Activated naive CD8-positive, alpha-beta T cell (primary cell): Measurements from ENCODE around the gene TNFAIP8L1.
A peak's percentile ranks its signal among the peaks of the same experiment; 100 is the strongest.

Source experiments
- H3K27ac Mint-ChIP-seq: one replicate; pipeline ENCODE4 v1.8.0; 2021; ENCODE audit warnings: mixed read lengths
- H3K27me3 Mint-ChIP-seq: one replicate; pipeline ENCODE4 v1.8.0; 2021; ENCODE audit warnings: mixed read lengths
- H3K36me3 Mint-ChIP-seq: one replicate; pipeline ENCODE4 v1.8.0; 2021; ENCODE audit warnings: mixed read lengths
- H3K4me1 Mint-ChIP-seq: one replicate; pipeline ENCODE4 v1.8.0; 2021; ENCODE audit warnings: low read depth, mixed read lengths
- H3K4me3 Mint-ChIP-seq: one replicate; pipeline ENCODE4 v1.8.0; 2021; ENCODE audit warnings: mild to moderate bottlenecking, mixed read lengths
- H3K9me3 Mint-ChIP-seq: one replicate; pipeline ENCODE4 v1.8.0; 2021; ENCODE audit warnings: low read depth, mixed read lengths

The TNFAIP8L1 gene

DNA sequence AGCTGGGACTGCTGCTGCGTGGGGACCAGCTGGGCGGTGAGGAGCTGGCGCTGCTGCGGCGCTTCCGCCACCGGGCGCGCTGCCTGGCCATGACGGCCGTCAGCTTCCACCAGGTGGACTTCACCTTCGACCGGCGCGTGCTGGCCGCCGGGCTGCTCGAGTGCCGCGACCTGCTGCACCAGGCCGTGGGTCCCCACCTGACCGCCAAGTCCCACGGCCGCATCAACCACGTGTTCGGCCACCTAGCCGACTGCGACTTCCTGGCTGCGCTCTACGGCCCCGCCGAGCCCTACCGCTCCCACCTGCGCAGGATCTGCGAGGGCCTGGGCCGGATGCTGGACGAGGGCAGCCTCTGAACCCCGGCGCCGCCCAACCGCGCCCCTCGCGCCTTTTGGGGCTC lies 12.8 kb downstream of the TNFAIP8L1 start:
- H3K4me1 Mint-ChIP-seq, result peaks cover 3% of the 10 kb centered on the region
- no peak overlapping the region for H3K4me3 Mint-ChIP-seq
- H3K36me3 Mint-ChIP-seq, result peaks cover 2% of the 10 kb centered on the region
- H3K27ac Mint-ChIP-seq, result no peak overlapping the region
- no peaks in the 10 kb centered on the region for H3K9me3 Mint-ChIP-seq
- H3K27me3 Mint-ChIP-seq, result no peaks in the 10 kb centered on the region

GRCh38 chr19:4653793-4654436 lies 14.6 kb downstream of the TNFAIP8L1 start:
- no peak overlapping the region for H3K4me3 Mint-ChIP-seq
- no peaks in the 10 kb centered on the region for H3K27me3 Mint-ChIP-seq
- H3K36me3 Mint-ChIP-seq, result peaks cover 2% of the 10 kb centered on the region
- H3K4me1 Mint-ChIP-seq, result peaks cover 3% of the 10 kb centered on the region
- no peak overlapping the region for H3K27ac Mint-ChIP-seq
- H3K9me3 Mint-ChIP-seq, result no peaks in the 10 kb centered on the region

- no peaks in the 10 kb centered on the region for H3K4me1 Mint-ChIP-seq
- H3K9me3 Mint-ChIP-seq, result no peaks in the 10 kb centered on the region
- H3K27me3 Mint-ChIP-seq, result no peaks in the 10 kb centered on the region
- no peak overlapping the region for H3K4me3 Mint-ChIP-seq
- H3K36me3 Mint-ChIP-seq, result peaks cover 2% of the 10 kb centered on the region
- H3K27ac Mint-ChIP-seq, result peak overlapping the region; percentile 56
These were observed 15.4 kb downstream of the TNFAIP8L1 start for GRCh38 chr19:4654437-4655361.

GRCh38 chr19:4656102-4656501 lies 16.8 kb downstream of the TNFAIP8L1 start:
- Mint-ChIP-seq H3K36me3 (peaks cover 2% of the 10 kb centered on the region), H3K4me1 (no peaks in the 10 kb centered on the region), H3K4me3 (no peak overlapping the region), H3K27ac (no peak overlapping the region), H3K9me3 (no peaks in the 10 kb centered on the region), H3K27me3 (no peaks in the 10 kb centered on the region)

- Mint-ChIP-seq H3K4me1 (no peaks in the 10 kb centered on the region), H3K4me3 (no peak overlapping the region), H3K27me3 (no peaks in the 10 kb centered on the region), H3K27ac (no peak overlapping the region), H3K36me3 (peaks cover 2% of the 10 kb centered on the region), H3K9me3 (no peaks in the 10 kb centered on the region)
These were observed 17.9 kb downstream of the TNFAIP8L1 start for GRCh38 chr19:4657262-4657661.

DNA sequence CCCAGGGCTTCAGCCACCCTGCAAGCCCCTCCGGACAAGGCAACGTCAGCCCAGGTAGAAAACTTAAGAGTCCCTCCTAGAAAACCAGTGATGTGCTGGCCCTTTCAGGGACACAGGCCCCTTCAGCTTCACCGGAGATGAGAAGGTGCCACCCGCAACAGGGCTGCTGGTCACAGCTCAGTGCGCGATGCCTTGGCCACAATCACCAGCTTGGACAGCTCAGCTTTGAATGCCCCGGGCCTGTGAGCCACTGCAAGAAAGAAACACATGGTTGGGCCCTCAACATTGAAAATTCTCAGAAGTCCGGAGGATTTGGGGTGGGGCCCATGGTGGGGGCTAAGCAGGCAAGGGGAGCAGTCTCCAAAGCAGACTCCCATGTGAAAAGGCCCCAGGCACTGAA lies 18.5 kb downstream of the TNFAIP8L1 start:
- no peaks in the 10 kb centered on the region for H3K9me3 Mint-ChIP-seq
- no peaks in the 10 kb centered on the region for H3K4me1 Mint-ChIP-seq
- H3K4me3 Mint-ChIP-seq, result no peak overlapping the region
- H3K27me3 Mint-ChIP-seq, result no peaks in the 10 kb centered on the region
- H3K36me3 Mint-ChIP-seq, result peaks cover 2% of the 10 kb centered on the region
- H3K27ac Mint-ChIP-seq, result no peak overlapping the region

DNA sequence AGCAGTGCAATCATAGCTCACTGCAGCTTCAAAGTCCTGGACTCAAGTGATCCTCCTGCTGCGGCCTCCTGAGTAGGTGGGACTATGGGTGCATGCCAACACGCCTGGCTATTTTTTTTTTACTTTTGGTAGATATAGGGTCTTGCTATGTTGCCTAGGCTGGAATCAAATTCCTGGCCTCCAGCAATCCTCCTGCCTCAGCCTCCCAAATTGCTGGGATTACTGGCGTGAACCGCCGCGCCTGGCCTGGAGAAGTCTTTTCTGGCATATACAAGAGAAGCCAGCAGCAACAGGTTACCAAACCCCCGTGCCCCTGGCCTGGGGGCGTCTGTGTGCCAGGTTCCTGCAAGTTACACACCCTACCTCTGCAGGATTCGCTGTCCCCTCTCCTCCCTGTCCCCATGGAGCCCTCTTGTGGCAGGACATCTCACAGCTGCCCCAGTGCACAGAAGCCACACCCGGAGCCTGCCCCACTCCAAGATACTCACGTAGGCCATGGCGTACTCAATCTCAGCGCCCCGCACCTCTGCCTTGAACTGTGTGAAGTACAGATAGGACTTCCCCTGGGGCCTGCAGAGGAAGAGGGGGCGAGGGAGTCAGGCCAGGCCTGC lies 21.0 kb downstream of the TNFAIP8L1 start:
- Mint-ChIP-seq H3K27me3 (no peaks in the 10 kb centered on the region), H3K36me3 (no peaks in the 10 kb centered on the region), H3K4me1 (no peaks in the 10 kb centered on the region), H3K4me3 (no peak overlapping the region), H3K27ac (no peak overlapping the region), H3K9me3 (no peaks in the 10 kb centered on the region)

- peak overlapping the region; percentile 5 for H3K4me3 Mint-ChIP-seq
- no peaks in the 10 kb centered on the region for H3K4me1 Mint-ChIP-seq
- H3K27ac Mint-ChIP-seq, result no peak overlapping the region
- no peaks in the 10 kb centered on the region for H3K36me3 Mint-ChIP-seq
- H3K27me3 Mint-ChIP-seq, result no peaks in the 10 kb centered on the region
- no peaks in the 10 kb centered on the region for H3K9me3 Mint-ChIP-seq
These were observed 21.7 kb downstream of the TNFAIP8L1 start for GRCh38 chr19:4660993-4661392.

DNA sequence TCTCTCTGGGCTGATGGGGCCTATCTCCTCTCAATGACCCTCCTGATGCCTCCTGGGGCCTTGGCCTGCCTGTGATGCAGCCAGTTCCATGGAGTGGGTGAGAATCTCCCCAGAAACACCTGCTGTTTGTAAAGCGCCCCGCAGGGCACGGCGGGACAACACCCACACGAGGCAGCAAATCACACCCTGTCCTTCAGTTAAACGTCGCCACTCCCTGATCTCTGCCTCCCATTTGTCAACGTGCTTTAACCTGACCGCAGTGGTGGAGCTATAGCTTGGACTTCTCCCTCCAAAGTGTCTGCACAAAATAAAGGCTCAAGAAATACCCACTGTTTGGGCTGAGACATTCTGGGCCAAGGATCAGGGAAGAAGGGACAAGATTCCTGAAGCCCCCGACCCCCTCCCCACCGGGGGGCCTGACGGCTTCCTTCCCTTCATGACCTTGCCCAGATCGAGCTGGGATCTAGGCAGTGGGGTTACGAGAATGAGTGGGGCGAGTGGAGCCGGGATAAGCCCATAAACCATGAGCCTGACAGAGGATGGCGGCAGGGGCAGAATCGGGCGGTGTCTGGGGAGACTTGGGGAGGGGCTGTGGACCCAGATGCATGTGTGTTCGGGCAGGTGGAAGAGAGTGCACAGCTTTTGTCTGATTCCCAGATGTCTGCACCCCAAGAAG lies 22.8 kb downstream of the TNFAIP8L1 start:
- H3K9me3 Mint-ChIP-seq, result no peaks in the 10 kb centered on the region
- H3K4me3 Mint-ChIP-seq, result no peak overlapping the region
- no peak overlapping the region for H3K27ac Mint-ChIP-seq
- H3K27me3 Mint-ChIP-seq, result no peaks in the 10 kb centered on the region
- no peaks in the 10 kb centered on the region for H3K4me1 Mint-ChIP-seq
- no peaks in the 10 kb centered on the region for H3K36me3 Mint-ChIP-seq

DNA sequence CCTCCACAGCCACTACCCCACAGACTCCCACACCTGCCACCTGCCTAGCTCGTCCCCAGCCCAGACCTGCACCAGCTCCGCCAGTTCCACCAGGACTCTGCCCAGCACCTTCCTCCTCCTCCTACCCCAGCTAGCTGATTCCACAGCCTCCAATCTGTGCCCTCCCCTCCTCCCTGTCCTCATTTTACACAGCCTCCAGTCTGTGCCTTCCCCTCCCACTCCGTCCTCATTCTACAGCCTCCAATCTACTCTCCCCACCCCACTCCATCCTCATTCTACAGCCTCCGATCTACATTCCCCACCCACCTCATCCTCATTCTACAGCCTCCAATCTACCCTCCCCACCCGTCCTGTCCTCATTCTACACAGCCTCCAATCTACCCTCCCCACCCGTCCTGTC lies 23.5 kb downstream of the TNFAIP8L1 start:
- no peaks in the 10 kb centered on the region for H3K4me1 Mint-ChIP-seq
- no peak overlapping the region for H3K27ac Mint-ChIP-seq
- H3K27me3 Mint-ChIP-seq, result no peaks in the 10 kb centered on the region
- H3K36me3 Mint-ChIP-seq, result no peaks in the 10 kb centered on the region
- H3K9me3 Mint-ChIP-seq, result no peaks in the 10 kb centered on the region
- no peak overlapping the region for H3K4me3 Mint-ChIP-seq

DNA sequence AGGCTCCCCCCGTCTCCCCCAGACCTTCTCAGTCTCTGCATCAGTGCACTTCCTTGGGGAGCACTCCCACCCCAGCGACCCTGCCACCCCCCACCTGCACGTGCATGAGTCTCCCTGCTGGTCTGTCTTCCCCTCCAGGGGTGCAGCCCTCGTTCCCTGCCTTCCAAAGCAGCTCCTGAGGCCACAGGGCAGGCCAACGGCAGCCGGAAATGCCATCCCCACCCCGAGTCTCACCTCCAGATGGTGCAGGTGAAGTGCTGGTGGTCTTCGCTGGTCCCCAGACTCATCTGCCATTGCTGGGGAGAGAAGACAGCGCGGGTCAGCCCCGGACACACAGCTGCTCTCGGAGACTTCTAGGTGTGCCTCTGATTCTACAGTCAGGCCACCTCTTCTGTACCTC lies 25.3 kb downstream of the TNFAIP8L1 start:
- peak overlapping the region; percentile 10 for H3K27ac Mint-ChIP-seq
- peaks cover 10% of the 10 kb centered on the region for H3K4me1 Mint-ChIP-seq
- no peaks in the 10 kb centered on the region for H3K36me3 Mint-ChIP-seq
- H3K4me3 Mint-ChIP-seq, result no peak overlapping the region
- no peaks in the 10 kb centered on the region for H3K9me3 Mint-ChIP-seq
- H3K27me3 Mint-ChIP-seq, result no peaks in the 10 kb centered on the region

- Mint-ChIP-seq H3K27ac (peak within 1 kb of the TSS; percentile 70), H3K4me3 (peak within 1 kb of the TSS; percentile 90), H3K9me3 (no peaks in the 10 kb centered on the region), H3K4me1 (peaks cover 11% of the 10 kb centered on the region), H3K36me3 (no peaks in the 10 kb centered on the region), H3K27me3 (no peaks in the 10 kb centered on the region)
These were observed 30.6 kb downstream of the TNFAIP8L1 start, which contains the start of gene MYDGF for GRCh38 chr19:4669723-4670480. Gene MYDGF, minus strand, starts transcription at chr19:4670342. Its CDS starts 8 bp downstream, at chr19:4670334.

DNA sequence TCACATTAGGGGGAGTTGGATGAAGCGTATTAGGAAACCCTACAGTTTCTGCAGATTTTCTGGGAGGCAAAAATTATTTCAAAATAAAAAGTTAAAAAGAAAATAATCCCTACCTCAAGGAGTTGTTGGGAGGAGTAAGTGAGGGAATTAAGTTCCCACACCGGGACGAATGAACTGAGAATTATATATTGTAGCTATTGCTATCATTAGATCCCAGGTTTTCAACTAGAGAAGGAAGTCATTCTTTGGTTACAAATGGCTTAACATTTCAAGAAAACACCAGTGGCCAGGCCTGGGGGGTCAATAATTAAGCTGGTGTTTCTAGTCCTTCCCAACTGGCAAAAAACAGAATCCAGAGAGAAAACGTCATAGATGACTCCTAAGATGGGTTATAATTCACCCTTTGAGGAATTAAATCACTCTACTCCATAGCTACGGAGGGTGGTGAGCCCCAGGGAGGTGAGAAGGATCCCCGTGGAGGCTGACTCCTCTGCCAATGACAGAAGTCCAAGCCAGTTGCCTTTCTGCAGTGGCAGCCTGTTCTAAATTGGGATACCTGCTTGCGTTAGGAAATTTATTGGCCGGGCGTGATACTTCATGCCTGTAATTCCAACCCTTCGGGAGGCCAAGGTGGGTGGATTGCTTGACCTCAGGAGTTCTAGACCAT lies 32.0 kb downstream of the TNFAIP8L1 start:
- H3K27me3 Mint-ChIP-seq, result no peaks in the 10 kb centered on the region
- H3K9me3 Mint-ChIP-seq, result no peaks in the 10 kb centered on the region
- peak overlapping the region; percentile 47 for H3K4me3 Mint-ChIP-seq
- H3K27ac Mint-ChIP-seq, result no peak overlapping the region
- peaks cover 11% of the 10 kb centered on the region for H3K4me1 Mint-ChIP-seq
- no peaks in the 10 kb centered on the region for H3K36me3 Mint-ChIP-seq

DNA sequence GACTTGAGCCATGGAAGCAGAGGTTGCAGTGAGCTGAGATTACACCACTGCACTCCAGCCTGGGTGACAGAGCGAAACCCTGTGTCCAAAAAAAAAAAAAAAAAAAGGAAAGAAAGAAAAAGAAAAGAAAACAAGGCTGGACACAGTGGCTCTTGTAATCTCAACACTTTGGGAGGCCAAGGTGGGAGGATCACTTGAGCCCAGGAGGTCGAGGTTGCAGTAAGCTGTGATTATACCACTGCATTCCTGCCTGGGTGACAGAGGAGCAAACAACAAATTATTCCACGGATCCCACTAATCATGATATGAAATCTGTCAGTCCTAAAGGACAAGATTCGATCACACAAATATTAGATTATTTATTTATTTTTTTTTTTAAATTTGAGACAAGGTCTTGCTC lies 33.9 kb downstream of the TNFAIP8L1 start:
- Mint-ChIP-seq H3K4me1 (peaks cover 10% of the 10 kb centered on the region), H3K27ac (no peak overlapping the region), H3K27me3 (no peaks in the 10 kb centered on the region), H3K9me3 (no peaks in the 10 kb centered on the region), H3K4me3 (no peak overlapping the region), H3K36me3 (no peaks in the 10 kb centered on the region)
